Astrocyte (in vitro differentiated cells and primary cell): ENCODE data around the gene CHAD.

Experiments
- CTCF ChIP-seq: IDR thresholded peaks from 2 replicates; pipeline ENCODE4 v1.5.1; 2011; ENCODE audit warnings: low read depth, mild to moderate bottlenecking, inconsistent platforms, low read length, moderate library complexity; ENCODE audit not compliant: insufficient read depth
- EZH2 ChIP-seq: IDR thresholded peaks from 2 replicates; pipeline ENCODE4 v1.6.1; 2012; ENCODE audit warnings: mild to moderate bottlenecking, low read length, inconsistent platforms; ENCODE audit not compliant: insufficient read depth

DNA sequence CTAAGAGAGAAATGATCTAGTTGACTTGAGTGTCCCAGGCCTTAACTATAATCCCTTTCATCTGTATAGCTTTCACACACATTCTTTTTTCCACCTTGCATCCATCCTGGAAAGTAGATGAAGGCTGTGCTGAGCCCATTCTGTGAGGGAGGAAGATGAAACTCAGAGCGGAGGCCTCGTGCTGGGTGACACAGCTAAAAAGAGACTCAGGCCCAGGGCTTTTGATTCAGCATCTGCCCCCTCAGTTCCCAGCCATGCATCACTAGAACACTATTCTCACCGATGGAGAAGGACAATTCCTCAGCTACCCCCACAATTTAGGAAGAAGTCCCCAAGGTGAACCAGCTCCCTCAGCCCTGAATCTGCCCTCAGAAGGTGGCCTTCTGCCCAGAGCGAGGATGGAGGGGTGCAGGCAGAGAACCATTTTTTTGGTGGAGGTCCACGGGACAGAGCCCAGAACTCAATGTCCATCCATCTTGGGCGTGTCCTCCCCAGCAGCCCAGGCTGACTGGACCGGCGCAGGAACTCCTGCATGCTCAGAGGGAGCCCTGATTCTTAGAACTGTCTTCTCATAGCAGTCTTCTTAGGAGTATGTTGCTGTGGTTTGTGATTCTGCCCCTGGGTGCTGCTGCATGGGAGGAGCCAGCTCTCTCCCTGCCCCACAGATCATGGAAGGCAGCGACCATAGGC is 33.8 kb upstream of the CHAD start:
- TF ChIP-seq EZH2, result no peak
- TF ChIP-seq CTCF, result no peak
